Mesenchymal stem cell (in vitro differentiated cells and primary cell): ENCODE data around the gene FGF21.

Experiments used
- DNase-seq: peaks from one replicate; pipeline ENCODE4 v3.0.0-alpha.2; 2013
- H2AFZ ChIP-seq: one replicate; pipeline ENCODE4 v1.6.1; 2013; ENCODE audit warnings: low read depth, mild to moderate bottlenecking, control low read depth, inconsistent platforms, low read length, moderate library complexity
- H2AK5ac ChIP-seq: 2 replicates; pipeline ENCODE4 v1.6.1; 2013; ENCODE audit warnings: low read length, moderate library complexity, mild to moderate bottlenecking, inconsistent platforms; ENCODE audit not compliant: severe bottlenecking
- H2BK120ac ChIP-seq: one replicate; pipeline ENCODE4 v1.6.1; 2013; ENCODE audit warnings: low read depth, mild to moderate bottlenecking, inconsistent platforms, low read length, moderate library complexity
- H2BK12ac ChIP-seq, 2 experiments: one replicate each; pipeline ENCODE4 v1.6.1; 2013; ENCODE audit warnings: inconsistent platforms in 2 of 2, low read length in 2 of 2, mild to moderate bottlenecking in 2 of 2, moderate library complexity in 2 of 2, control low read depth in 1 of 2
- H2BK15ac ChIP-seq: one replicate; pipeline ENCODE4 v1.6.1; 2013; ENCODE audit warnings: mild to moderate bottlenecking, low read depth, inconsistent platforms; ENCODE audit not compliant: poor library complexity, severe bottlenecking
- H2BK5ac ChIP-seq: 2 replicates; pipeline ENCODE4 v1.6.1; 2013; ENCODE audit warnings: low read depth, mild to moderate bottlenecking, low read length, control low read depth, inconsistent platforms; ENCODE audit not compliant: poor library complexity, severe bottlenecking
- H3K14ac ChIP-seq, 2 experiments: one replicate each; pipeline ENCODE4 v1.6.1; 2013; ENCODE audit warnings: inconsistent platforms in 2 of 2, low read length in 2 of 2, control low read depth in 1 of 2, mild to moderate bottlenecking in 1 of 2, moderate library complexity in 1 of 2
- H3K18ac ChIP-seq, 2 experiments: one replicate each; pipeline ENCODE4 v1.6.1; 2013; ENCODE audit warnings: inconsistent platforms in 2 of 2, low read length in 2 of 2, control low read depth in 1 of 2, low read depth in 1 of 2, mild to moderate bottlenecking in 1 of 2
- H3K23ac ChIP-seq, 2 experiments: one replicate each; pipeline ENCODE4 v1.6.1; 2013; ENCODE audit warnings: inconsistent platforms in 2 of 2, low read length in 2 of 2, mild to moderate bottlenecking in 2 of 2, moderate library complexity in 2 of 2, control low read depth in 1 of 2
- H3K27ac ChIP-seq: 2 replicates; pipeline ENCODE4 v1.5.1; 2013; ENCODE audit warnings: mild to moderate bottlenecking, moderate library complexity, low read length, control low read depth, inconsistent platforms; ENCODE audit not compliant: poor library complexity, severe bottlenecking
- H3K27me3 ChIP-seq, 2 experiments: 2 replicates each; pipeline versions ENCODE4 v1.6.1 to v1.7.0; 2013; ENCODE audit warnings: low read length in 2 of 2, mild to moderate bottlenecking in 2 of 2, moderate library complexity in 2 of 2, control low read depth in 1 of 2, inconsistent platforms in 1 of 2; ENCODE audit not compliant: control insufficient read depth in 1 of 2, insufficient read depth in 1 of 2
- H3K36me3 ChIP-seq, 2 experiments: 2 replicates each; pipeline versions ENCODE4 v1.6.1 to v1.7.0; 2013; ENCODE audit warnings: low read length in 2 of 2, control low read depth in 1 of 2, inconsistent platforms in 1 of 2, low read depth in 1 of 2, mild to moderate bottlenecking in 1 of 2; ENCODE audit not compliant: insufficient read depth in 2 of 2, control insufficient read depth in 1 of 2
- H3K4ac ChIP-seq, 2 experiments: one replicate each; pipeline ENCODE4 v1.6.1; 2013; ENCODE audit warnings: inconsistent platforms in 2 of 2, low read length in 2 of 2, mild to moderate bottlenecking in 2 of 2, moderate library complexity in 2 of 2, control low read depth in 1 of 2, low read depth in 1 of 2
- H3K4me1 ChIP-seq: 2 replicates; pipeline ENCODE4 v1.6.1; 2013; ENCODE audit warnings: low read depth, low read length, control low read depth; ENCODE audit not compliant: control insufficient read depth, insufficient read depth
- H3K4me2 ChIP-seq: 2 replicates; pipeline ENCODE4 v1.6.1; 2013; ENCODE audit warnings: low read length, mild to moderate bottlenecking, inconsistent platforms; ENCODE audit not compliant: poor library complexity, severe bottlenecking
- H3K4me3 ChIP-seq, 2 experiments: 2 replicates each; pipeline versions ENCODE4 v1.5.1 to v1.7.0; 2013; ENCODE audit warnings: low read length in 2 of 2, mild to moderate bottlenecking in 2 of 2, control low read depth in 1 of 2, low read depth in 1 of 2; ENCODE audit not compliant: insufficient read depth in 1 of 2
- H3K79me1 ChIP-seq: replicated peaks from 2 replicates; pipeline ENCODE4 v1.6.1; 2013; ENCODE audit warnings: mild to moderate bottlenecking, control low read depth, low read length, inconsistent platforms; ENCODE audit not compliant: poor library complexity, severe bottlenecking
- H3K9ac ChIP-seq: 2 replicates; pipeline ENCODE4 v1.7.0; 2013; ENCODE audit warnings: mild to moderate bottlenecking, low read length, moderate library complexity
- H3K9me3 ChIP-seq: 2 replicates; pipeline ENCODE4 v1.7.0; 2013; ENCODE audit warnings: mild to moderate bottlenecking, low read length; ENCODE audit not compliant: control insufficient read depth
- H4K8ac ChIP-seq: one replicate; pipeline ENCODE4 v1.6.1; 2013; ENCODE audit warnings: inconsistent platforms, mild to moderate bottlenecking, low read length, moderate library complexity
- H4K91ac ChIP-seq: one replicate; pipeline ENCODE4 v1.6.1; 2013; ENCODE audit warnings: mild to moderate bottlenecking, low read length, inconsistent platforms
- WGBS: methylation state at CpG from one replicate; pipeline ENCODE4 v1.1.7; 2013; ENCODE audit warnings: mixed read lengths; 5-methylcytosine and 5-hydroxymethylcytosine counted together

FGF21 gene

DNA sequence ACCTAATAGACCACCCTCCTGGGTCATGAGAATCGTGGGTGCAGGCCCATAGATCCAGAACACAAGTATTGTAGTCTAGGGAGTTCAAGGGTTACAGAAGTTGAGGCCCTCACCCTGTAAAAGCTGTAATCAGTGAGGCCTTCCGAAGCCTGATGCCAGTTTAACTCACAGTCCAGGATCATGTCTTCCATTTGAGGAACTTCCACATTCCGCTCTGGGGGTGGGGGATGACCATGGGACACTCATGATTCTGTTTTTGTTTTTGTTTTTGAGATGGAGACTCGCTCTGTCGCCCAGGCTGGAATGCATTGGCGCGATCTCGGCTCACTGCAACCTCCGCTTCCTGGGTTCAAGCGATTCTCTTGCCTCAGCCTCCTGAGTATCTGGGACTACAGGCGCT, 13.2 kb upstream of the FGF21 start:
- H3K36me3 ChIP-seq = no peaks in the 10 kb centered on the region
- no peak overlapping the region for H3K4me2 ChIP-seq
- H3K4me1 ChIP-seq = peaks cover 14% of the 10 kb centered on the region
- H3K18ac ChIP-seq = no peak overlapping the region
- H2BK120ac ChIP-seq = no peak overlapping the region
- H3K23ac ChIP-seq = no peak overlapping the region
- no peak overlapping the region for H2BK12ac ChIP-seq
- no peaks in the 10 kb centered on the region for H3K79me1 ChIP-seq
- H2BK15ac ChIP-seq = no peak overlapping the region
- H3K4ac ChIP-seq = no peak overlapping the region
- no peak overlapping the region for H3K14ac ChIP-seq
- no peak overlapping the region for H2BK5ac ChIP-seq
- no peaks in the 10 kb centered on the region for H3K9me3 ChIP-seq
- H3K9ac ChIP-seq = no peak overlapping the region
- H4K91ac ChIP-seq = no peak overlapping the region
- no peak for DNase-seq
- no peak overlapping the region for H3K4me3 ChIP-seq
- no peak overlapping the region for H3K27ac ChIP-seq
- H2AK5ac ChIP-seq = no peak overlapping the region
- H2AFZ ChIP-seq = no peak overlapping the region
- H3K27me3 ChIP-seq = peaks cover 5 to 47% of the 10 kb centered on the region in 2 experiments
- WGBS = 96% methylated on average over 10 of the region's 11 CpGs
- no peak overlapping the region for H4K8ac ChIP-seq

DNA sequence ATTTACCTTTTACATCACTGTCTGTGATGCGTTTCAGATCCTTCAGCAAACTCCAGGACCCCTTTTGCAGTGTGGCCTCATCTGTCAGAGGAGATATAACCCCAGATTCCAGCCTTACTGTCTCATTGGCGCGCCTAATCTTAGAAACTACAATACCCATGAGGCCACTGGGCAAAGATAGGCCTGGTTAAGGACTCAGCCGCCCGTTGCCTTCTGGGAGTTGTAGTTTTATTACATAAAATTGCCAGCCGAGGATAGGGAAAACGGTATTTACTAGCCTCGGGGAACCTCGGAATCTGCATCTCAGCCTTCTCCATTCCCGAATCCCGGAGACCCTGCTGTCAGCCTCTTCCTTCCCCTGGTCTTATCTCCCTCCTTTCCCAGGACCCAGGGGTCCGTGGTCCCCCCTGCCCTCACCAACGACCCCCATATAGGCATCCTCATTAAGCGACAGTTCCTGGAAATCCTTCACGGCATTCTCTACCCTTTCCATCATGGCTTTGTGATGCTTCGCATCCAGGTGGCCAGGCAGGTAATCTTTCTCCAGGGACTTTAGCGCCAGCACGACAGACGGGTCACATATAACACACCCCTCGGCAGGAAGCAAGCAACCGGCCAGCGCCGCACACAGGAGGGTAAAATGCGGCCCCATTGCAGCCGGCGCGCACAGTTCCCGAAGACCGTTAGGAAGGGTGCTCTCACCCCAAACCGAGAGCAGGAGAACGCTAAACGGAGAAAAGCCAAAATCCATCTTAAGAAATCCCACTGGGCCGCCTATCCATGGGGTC, 9.9 kb upstream of the FGF21 start:
- H3K23ac ChIP-seq = no peak overlapping the region
- no peaks in the 10 kb centered on the region for H3K79me1 ChIP-seq
- H2BK15ac ChIP-seq = no peak overlapping the region
- H2BK12ac ChIP-seq = no peak overlapping the region
- H3K4me2 ChIP-seq = no peak overlapping the region
- H3K14ac ChIP-seq = no peak overlapping the region
- H3K4me3 ChIP-seq = no peak overlapping the region
- H2BK120ac ChIP-seq = no peak overlapping the region
- H2AK5ac ChIP-seq = no peak overlapping the region
- H4K91ac ChIP-seq = no peak overlapping the region
- no peak overlapping the region for H3K27ac ChIP-seq
- no peaks in the 10 kb centered on the region for H3K9me3 ChIP-seq
- H3K4ac ChIP-seq = no peak overlapping the region
- DNase-seq = peak; percentile 67
- no peak overlapping the region for H2BK5ac ChIP-seq
- no peak overlapping the region for H2AFZ ChIP-seq
- H3K18ac ChIP-seq = no peak overlapping the region
- H4K8ac ChIP-seq = no peak overlapping the region
- H3K27me3 ChIP-seq = peaks cover 4 to 39% of the 10 kb centered on the region in 2 experiments
- WGBS = 73% methylated on average over 32 of the region's 33 CpGs
- peaks cover 9% of the 10 kb centered on the region for H3K4me1 ChIP-seq
- no peak overlapping the region for H3K9ac ChIP-seq
- no peaks in the 10 kb centered on the region for H3K36me3 ChIP-seq

- H2BK12ac ChIP-seq = no peak overlapping the region
Observed at GRCh38 chr19:48746110-48746509, 9.2 kb upstream of the FGF21 start.

GRCh38 chr19:48746738-48747575, 8.4 kb upstream of the FGF21 start, which contains the start of gene IZUMO1:
Gene IZUMO1, minus strand, starts transcription at chr19:48746909. Its CDS starts 1,050 bp downstream, at chr19:48745859.
- Histone ChIP-seq H4K8ac (peak within 1 kb of the TSS; percentile 89), H2AK5ac (peak within 1 kb of the TSS; percentile 59), H3K9ac (peak within 1 kb of the TSS; percentile 79), H2BK12ac (peak within 1 kb of the TSS in 1 of 2 experiments; percentile 22), H2AFZ (peak within 1 kb of the TSS; percentile 88), H3K9me3 (no peaks in the 10 kb centered on the region), H3K23ac (no peak within 1 kb of the TSS), H2BK120ac (no peak within 1 kb of the TSS), H3K79me1 (no peaks in the 10 kb centered on the region), H2BK15ac (no peak within 1 kb of the TSS), H3K4me2 (peak within 1 kb of the TSS; percentile 64), H3K4me1 (peaks cover 9% of the 10 kb centered on the region), H4K91ac (no peak within 1 kb of the TSS), H3K4me3 (peak within 1 kb of the TSS; percentile 56 to 78), H2BK5ac (peak within 1 kb of the TSS; percentile 61), H3K4ac (peak within 1 kb of the TSS in 1 of 2 experiments; percentile 35), H3K18ac (no peak within 1 kb of the TSS), H3K14ac (no peak within 1 kb of the TSS), H3K27me3 (peaks cover 6 to 45% of the 10 kb centered on the region in 2 experiments), H3K27ac (peak within 1 kb of the TSS; percentile 33), H3K36me3 (no peaks in the 10 kb centered on the region)
- WGBS = 12% methylated on average over 31 of the region's 31 CpGs
- peak; percentile 97 for DNase-seq

More at GRCh38 chr19:48746110-48746509, 9.2 kb upstream of the FGF21 start:
- WGBS = 94% methylated on average over 8 of the region's 8 CpGs
- Histone ChIP-seq H3K27ac (no peak overlapping the region), H3K14ac (no peak overlapping the region), H2BK5ac (no peak overlapping the region), H2BK15ac (no peak overlapping the region), H3K9ac (no peak overlapping the region), H2AK5ac (no peak overlapping the region), H3K27me3 (peaks cover 4 to 41% of the 10 kb centered on the region in 2 experiments), H3K18ac (no peak overlapping the region), H2AFZ (no peak overlapping the region), H4K8ac (no peak overlapping the region), H4K91ac (no peak overlapping the region), H3K9me3 (no peaks in the 10 kb centered on the region), H3K36me3 (no peaks in the 10 kb centered on the region), H3K4me2 (no peak overlapping the region), H3K4me1 (peaks cover 9% of the 10 kb centered on the region), H3K23ac (no peak overlapping the region), H2BK120ac (no peak overlapping the region), H3K4ac (peak overlapping the region in 1 of 2 experiments; percentile 35), H3K4me3 (no peak overlapping the region), H3K79me1 (no peaks in the 10 kb centered on the region)
- no peak for DNase-seq
